Activated gamma-delta T cell treated with anti-CD3 and anti-CD28 coated beads, Interleukin-2, amount 50 U/mL, for 16 hours (primary cell): ENCODE measurements around the gene MAMLD1.

Source experiments
- DNase-seq: peaks from one replicate; pipeline ENCODE4 v3.0.0-alpha.2; 2020; ENCODE audit warnings: low read depth

MAMLD1 gene

DNA sequence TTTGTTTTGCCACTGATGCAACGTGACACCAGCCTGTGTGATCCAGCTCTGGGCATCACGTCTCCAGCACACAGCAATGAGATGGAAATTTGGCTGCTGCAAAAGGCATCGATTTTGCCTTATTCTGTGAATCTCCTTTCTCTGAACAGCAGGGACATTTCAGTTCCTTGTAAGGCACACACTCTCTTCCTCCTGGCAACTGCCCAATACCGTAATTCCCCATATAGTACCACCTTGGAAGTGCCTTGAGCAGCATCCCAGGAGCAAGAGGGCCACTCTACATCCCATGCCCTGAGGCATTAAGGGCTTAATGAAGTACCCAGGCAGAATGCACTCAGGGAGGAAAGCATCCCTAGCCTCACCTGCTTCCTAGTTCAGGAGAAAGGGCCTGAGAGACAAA is 10.5 kb upstream of the MAMLD1 start:
- no peak for DNase-seq

GRCh38 chrX:150355913-150356312 is 7.2 kb upstream of the MAMLD1 start:
- no peak for DNase-seq

- no peak for DNase-seq
Observed at GRCh38 chrX:150357790-150358189, 5.3 kb upstream of the MAMLD1 start.

- DNase-seq = no peak
Observed at GRCh38 chrX:150358651-150359050, 4.5 kb upstream of the MAMLD1 start.

- DNase-seq = no peak
Observed at GRCh38 chrX:150360331-150360730, 2.8 kb upstream of the MAMLD1 start.

DNA sequence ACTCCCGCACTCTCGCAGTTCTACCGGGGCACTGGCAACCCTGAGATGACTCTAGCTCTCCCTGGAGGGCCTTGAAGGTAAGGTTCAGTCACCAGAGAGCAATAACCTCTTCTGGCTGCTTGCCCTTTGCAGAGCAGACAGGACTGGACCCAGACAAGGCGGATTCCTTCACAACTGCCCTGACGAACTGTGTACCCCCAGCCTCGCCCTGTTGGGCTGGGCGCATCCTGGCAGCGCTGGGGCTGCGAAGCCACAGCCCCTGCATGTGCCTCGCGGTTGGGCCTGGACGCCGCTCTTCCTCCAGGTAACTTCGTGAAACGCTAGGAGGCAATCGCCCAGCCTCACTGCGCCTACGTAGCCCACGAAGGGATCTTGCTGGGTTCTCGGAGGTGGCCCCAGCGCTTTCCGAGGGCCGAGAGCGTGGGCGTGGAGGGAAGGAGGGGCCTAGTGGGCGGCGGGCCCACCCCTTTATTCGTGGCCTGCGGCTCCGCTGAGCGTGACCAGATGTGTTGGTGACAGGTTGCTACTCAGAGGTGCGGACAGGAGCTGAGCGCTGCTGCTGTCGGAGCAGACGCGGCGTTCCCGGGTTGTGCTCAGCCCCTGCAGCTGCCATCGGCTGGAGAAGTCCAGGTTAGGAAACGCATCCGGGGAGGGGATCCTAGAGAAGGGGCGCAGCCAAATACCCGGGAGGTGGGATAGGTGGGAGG is 1.9 kb upstream of the MAMLD1 start:
- DNase-seq = no peak

GRCh38 chrX:150361777-150362351 is 1.3 kb upstream of the MAMLD1 start:
- DNase-seq = no peak

DNA sequence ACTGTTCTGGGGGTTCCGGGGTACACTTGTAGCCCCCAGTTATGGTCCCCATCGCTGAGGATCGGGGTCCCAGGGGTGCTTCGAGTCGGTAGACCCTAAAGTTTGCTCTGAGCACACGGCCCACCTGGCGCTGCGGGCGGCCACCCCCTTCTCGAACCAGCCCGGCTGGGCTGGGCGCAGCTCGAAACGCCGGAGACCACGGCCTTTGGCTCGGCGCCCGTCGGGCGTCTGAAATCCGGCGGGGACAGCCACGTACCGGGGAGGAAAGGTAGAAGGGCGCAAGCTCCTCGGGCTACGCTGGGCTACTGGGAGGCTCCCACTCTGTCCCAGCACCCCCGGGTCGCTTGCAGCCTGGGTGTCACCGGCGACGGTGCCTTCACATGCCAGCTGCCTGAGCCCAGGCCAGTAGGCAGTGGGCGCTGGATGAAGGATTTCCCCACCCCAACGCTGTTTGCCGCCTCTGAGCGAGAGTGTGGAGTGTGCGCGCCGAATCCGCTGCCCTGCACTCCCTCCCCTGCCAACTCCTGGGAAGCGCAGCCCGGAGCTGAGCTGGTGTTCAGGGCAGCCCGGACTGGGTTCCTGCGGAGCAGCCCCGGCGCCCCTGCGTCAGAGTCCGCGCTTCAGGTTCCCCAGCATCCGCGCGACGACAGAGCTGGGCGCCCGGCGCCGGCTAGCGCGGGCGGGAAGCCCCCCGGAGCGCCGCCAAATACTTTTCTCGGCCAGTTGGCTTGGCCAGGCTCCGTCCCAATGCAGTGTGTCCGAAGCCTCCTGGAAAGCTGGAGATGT is 637 bp downstream of the MAMLD1 start:
- no peak for DNase-seq

GRCh38 chrX:150364347-150365050 is 1.4 kb downstream of the MAMLD1 start:
- DNase-seq = no peak

GRCh38 chrX:150365051-150365989 is 2.2 kb downstream of the MAMLD1 start:
- DNase-seq = no peak

- DNase-seq = no peak
Observed at GRCh38 chrX:150365990-150366911, 3.1 kb downstream of the MAMLD1 start.

- no peak for DNase-seq
Observed at GRCh38 chrX:150366951-150367545, 3.9 kb downstream of the MAMLD1 start.

- DNase-seq = no peak
Observed at GRCh38 chrX:150370589-150371312, 7.6 kb downstream of the MAMLD1 start.

DNA sequence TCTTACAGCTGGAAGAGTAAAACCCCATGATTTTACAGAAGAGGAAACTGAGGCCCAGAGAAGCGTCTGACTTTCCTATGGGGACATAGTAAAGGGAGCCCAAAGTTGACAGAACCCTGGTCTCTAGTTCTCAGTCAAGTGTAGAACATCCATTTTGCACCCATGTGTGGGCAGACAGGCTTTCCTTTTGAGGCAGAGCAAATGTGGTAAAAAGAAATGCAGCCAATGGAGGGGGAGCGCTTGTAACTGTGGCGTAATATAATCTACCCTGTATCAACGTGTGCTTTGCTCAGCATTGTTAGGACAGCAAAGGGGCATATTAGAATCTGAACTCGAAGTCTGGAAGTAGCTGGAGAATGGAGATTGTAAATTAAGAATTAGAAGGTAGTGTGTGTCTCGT is 8.8 kb downstream of the MAMLD1 start:
- no peak for DNase-seq

- DNase-seq = no peak
Observed at GRCh38 chrX:150372280-150372679, 9.2 kb downstream of the MAMLD1 start.

DNA sequence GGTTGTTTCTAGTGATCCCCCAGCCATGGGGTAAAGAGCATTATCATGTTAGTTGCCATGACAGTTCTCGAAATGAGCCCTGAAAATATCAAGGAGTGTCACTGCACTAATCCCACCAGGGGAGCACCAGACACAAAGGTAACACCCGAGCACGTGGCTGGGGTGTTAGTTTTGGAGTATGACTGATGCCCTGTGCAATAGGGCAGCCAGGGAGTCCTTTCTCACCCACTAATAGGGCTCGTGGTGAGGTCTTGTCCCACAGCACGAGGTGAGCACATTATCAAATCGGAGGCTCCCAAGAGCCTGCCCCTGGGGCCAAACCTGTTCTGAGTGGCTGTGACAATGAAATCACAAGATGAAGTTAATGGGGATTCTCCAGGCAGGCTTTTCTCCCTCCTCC is 9.6 kb downstream of the MAMLD1 start:
- no peak for DNase-seq

DNA sequence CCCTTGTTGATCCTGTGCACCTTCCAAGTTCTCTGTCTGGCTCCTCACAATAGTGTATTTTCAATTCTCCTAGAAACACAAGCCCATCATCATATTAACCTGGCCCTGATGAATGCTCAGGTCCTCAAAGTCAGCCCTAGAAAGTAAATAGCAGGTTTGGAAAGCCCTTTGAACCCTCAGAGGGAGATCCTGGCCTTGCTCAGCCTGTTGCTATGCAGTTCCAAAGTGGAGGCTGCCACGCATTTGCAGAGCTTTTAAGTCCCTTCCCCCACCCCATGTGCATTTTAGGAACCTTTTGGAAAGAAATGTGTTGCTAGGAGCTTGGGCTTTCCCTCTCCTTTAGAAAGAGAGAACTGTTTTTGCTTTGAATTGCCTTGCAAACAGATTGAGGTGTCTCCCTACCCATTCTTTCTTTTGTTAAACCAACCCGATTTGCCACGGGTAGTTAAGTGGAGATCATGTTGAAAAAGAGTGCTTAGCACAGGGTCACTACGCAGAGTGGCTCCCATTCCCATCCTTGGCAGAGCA is 12.2 kb downstream of the MAMLD1 start:
- no peak for DNase-seq

DNA sequence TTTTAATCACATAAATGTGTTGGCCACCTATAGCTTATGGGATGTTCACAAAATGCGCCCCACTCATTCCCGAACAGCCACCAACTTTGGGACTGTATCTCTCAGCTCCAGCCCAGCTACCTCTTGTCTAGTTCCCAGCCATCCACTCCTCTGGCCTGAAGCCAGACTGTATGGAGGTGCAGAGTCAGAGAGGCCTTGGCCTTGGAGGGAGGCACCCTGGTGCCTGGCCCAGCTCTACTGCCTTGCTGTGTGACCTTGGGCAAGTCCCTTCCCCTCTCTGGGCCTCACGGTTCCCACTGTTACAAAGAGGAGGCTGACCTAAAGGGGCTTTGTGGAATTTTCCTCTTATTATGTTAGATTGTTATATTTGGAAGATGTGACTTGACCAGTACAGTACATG is 13.9 kb downstream of the MAMLD1 start:
- no peak for DNase-seq

DNA sequence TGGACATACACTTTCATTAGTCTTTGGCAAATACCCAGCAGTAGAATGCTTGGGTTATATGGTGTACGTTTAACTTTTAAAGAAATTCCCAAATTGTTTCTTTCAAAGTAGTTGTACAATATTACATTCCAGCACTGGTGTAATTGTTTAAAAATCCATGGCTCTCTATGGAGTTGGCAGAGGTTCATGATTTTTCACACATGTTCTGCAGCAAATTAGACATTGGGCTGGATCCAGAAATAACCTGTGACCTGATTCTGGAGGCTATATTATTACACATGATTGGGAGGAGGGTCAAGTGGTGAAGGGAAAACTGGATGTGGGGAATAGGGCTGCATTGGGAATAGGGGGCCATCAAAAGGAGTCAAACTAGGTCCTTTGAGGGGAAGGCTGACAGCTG is 41.9 kb downstream of the MAMLD1 start:
- no peak for DNase-seq
